PC-3 (cell line): Measurements from ENCODE around the gene ATMIN. TPM values are rescaled to one million over a fixed set of nuclear protein-coding genes. Genes with fewer than 3 reads are reported as not detected.

Source experiments
- ATAC-seq: fragments of 200-7000 bp; cut with Tn5 transposase; 2 replicates; pipeline ENCODE4 v1.9.1; 2020; ENCODE audit warnings: mild to moderate bottlenecking, moderate library complexity
- BruUV-seq: library from RNA; stranded (reverse); fragments of 400-500 nt; replicated peaks from 2 replicates; lab custom pipeline; 2021; lab: Mats Ljungman, UMichigan
- CTCF ChIA-PET: fragments of 300-600 bp; sonication (Branson Sonifier 250); formaldehyde crosslinking; loops from one replicate; lab custom pipeline; 2022; ENCODE audit warnings: antibody characterized with exemption; lab: Charles Lee
- POLR2A ChIA-PET: fragments of 300-600 bp; sonication (Branson Sonifier 250); formaldehyde crosslinking; loops from one replicate; lab custom pipeline; 2022; ENCODE audit warnings: antibody characterized with exemption; ENCODE audit not compliant: unreplicated experiment; lab: Charles Lee
- DNase-seq: peaks from one replicate; pipeline ENCODE4 v3.0.0-alpha.2; 2015
- H2AFZ ChIP-seq: fragments of 300-600 bp; sonication (generic); 2 replicates; pipeline ENCODE4 v1.6.0; 2016; ENCODE audit warnings: antibody characterized with exemption, low read length
- H3F3A ChIP-seq: fragments of 300-600 bp; sonication (generic); one replicate; pipeline ENCODE4 v1.6.0; 2017; ENCODE audit warnings: antibody characterized with exemption, low read length, control low read depth, mild to moderate bottlenecking; ENCODE audit not compliant: unreplicated experiment
- H3K27ac ChIP-seq: fragments of 300-600 bp; sonication (generic); 2 replicates; pipeline ENCODE4 v1.5.1; 2016; ENCODE audit warnings: mild to moderate bottlenecking, low read length
- H3K27me3 ChIP-seq: fragments of 300-600 bp; sonication (generic); 2 replicates; pipeline ENCODE4 v1.6.1; 2016; ENCODE audit warnings: low read length, mixed read lengths
- H3K36me3 ChIP-seq: fragments of 300-600 bp; sonication (generic); 2 replicates; pipeline ENCODE4 v1.6.1; 2016; ENCODE audit warnings: low read depth, mixed run types, low read length, mixed read lengths
- H3K4me1 ChIP-seq: fragments of 300-600 bp; sonication (generic); 2 replicates; pipeline ENCODE4 v1.5.1; 2016; ENCODE audit warnings: low read length; ENCODE audit not compliant: insufficient read depth
- H3K4me2 ChIP-seq: fragments of 300-600 bp; sonication (generic); 2 replicates; pipeline ENCODE4 v1.6.0; 2016; ENCODE audit warnings: low read length
- H3K4me3 ChIP-seq: fragments of 300-600 bp; sonication (generic); 2 replicates; pipeline ENCODE4 v1.5.1; 2016; ENCODE audit warnings: mild to moderate bottlenecking, low read length, mixed read lengths
- H3K79me2 ChIP-seq: fragments of 300-600 bp; sonication (generic); 2 replicates; pipeline ENCODE4 v1.6.1; 2017; ENCODE audit warnings: low read length, mixed read lengths
- H3K9ac ChIP-seq: fragments of 300-600 bp; sonication (generic); 2 replicates; pipeline ENCODE4 v1.6.0; 2016; ENCODE audit warnings: mild to moderate bottlenecking, low read length
- H3K9me2 ChIP-seq: fragments of 300-600 bp; sonication (generic); replicated peaks from 2 replicates; pipeline ENCODE4 v1.6.1; 2016; ENCODE audit warnings: mixed run types, low read length, mixed read lengths
- H3K9me3 ChIP-seq: fragments of 300-600 bp; sonication (generic); 2 replicates; pipeline ENCODE4 v1.6.1; 2016; ENCODE audit warnings: low read length, mixed read lengths
- H4K20me1 ChIP-seq: fragments of 300-600 bp; sonication (generic); 2 replicates; pipeline ENCODE4 v1.6.1; 2016; ENCODE audit warnings: low read length, mixed read lengths
- CTCF ChIP-seq: fragments of 300-600 bp; sonication (generic); conservative IDR thresholded peaks from 2 replicates; pipeline ENCODE4 v1.5.1; 2017; ENCODE audit warnings: antibody characterized with exemption, low read depth, mild to moderate bottlenecking, low read length
- EZH2 ChIP-seq: fragments of 300-600 bp; sonication (generic); IDR thresholded peaks from one replicate; pipeline ENCODE4 v1.6.1; 2017; ENCODE audit warnings: antibody characterized with exemption, mild to moderate bottlenecking, low read length; ENCODE audit not compliant: unreplicated experiment
- EZH2phosphoT487 ChIP-seq: fragments of 300-600 bp; sonication (generic); IDR thresholded peaks from 2 replicates; pipeline ENCODE4 v1.6.1; 2018; ENCODE audit warnings: mild to moderate bottlenecking, antibody characterized with exemption, low read length, borderline replicate concordance
- intact Hi-C: fragments of 100-400 bp; cut with micrococcal nuclease; formaldehyde crosslinking; loops from 2 replicates; pipeline ENCODE4 v1.9.0; 2023
- total RNA-seq: library from RNA; depleted of rRNA; stranded (reverse); fragments of >200 nt; gene quantifications from 2 replicates; pipeline ENCODE4 v1.2.3, GENCODE V29; 2014

The ATMIN gene
- total RNA-seq, 1 experiment from 2014 or later: 35.4 TPM

- H3K79me2 ChIP-seq: no peaks in the 10 kb centered on the region
- no peaks in the 10 kb centered on the region for H3K36me3 ChIP-seq
- H2AFZ ChIP-seq: no peak overlapping the region
- ChIA-PET POLR2A (no interaction called here), CTCF (interaction anchor here (0.8 kb wide), 1 partner anchor 36 kb away, joined by 3 read pairs; the partner anchor contains the start of gene ATMIN)
- no peaks in the 10 kb centered on the region for H4K20me1 ChIP-seq
- no peaks in the 10 kb centered on the region for H3K9me3 ChIP-seq
- H3K9ac ChIP-seq: no peak overlapping the region
- peak overlapping the region; percentile 31 for H3K27ac ChIP-seq
- no peak for TF ChIP-seq EZH2
- TF ChIP-seq CTCF: no peak
- no peak for TF ChIP-seq EZH2phosphoT487
- H3K4me3 ChIP-seq: no peak overlapping the region
- peaks cover 18% of the 10 kb centered on the region for H3K4me1 ChIP-seq
- H3K27me3 ChIP-seq: no peaks in the 10 kb centered on the region
- no peaks in the 10 kb centered on the region for H3F3A ChIP-seq
- peak overlapping the region; percentile 29; the same call in 1 of the 2 replicates for H3K4me2 ChIP-seq
- no peaks in the 10 kb centered on the region for H3K9me2 ChIP-seq
- peak; percentile 74 for ATAC-seq
- intact Hi-C loops: no loop called here
- DNase-seq: peak; percentile 75
- BruUV-seq: no TSS peak
These were observed 36.2 kb downstream of the ATMIN start for GRCh38 chr16:81071805-81072204.

GRCh38 chr16:81073560-81074330 is 38.1 kb downstream of the ATMIN start:
- TF ChIP-seq EZH2: no peak
- no peak for TF ChIP-seq EZH2phosphoT487
- TF ChIP-seq CTCF: no peak
- Histone ChIP-seq H3K4me3 (no peak overlapping the region), H3K79me2 (no peaks in the 10 kb centered on the region), H4K20me1 (no peaks in the 10 kb centered on the region), H2AFZ (no peak overlapping the region), H3K9me3 (no peaks in the 10 kb centered on the region), H3K4me1 (peaks cover 18% of the 10 kb centered on the region), H3K27ac (no peak overlapping the region), H3K9ac (no peak overlapping the region), H3K9me2 (no peaks in the 10 kb centered on the region), H3F3A (no peaks in the 10 kb centered on the region), H3K36me3 (no peaks in the 10 kb centered on the region), H3K4me2 (no peak overlapping the region), H3K27me3 (no peaks in the 10 kb centered on the region)
- ATAC-seq (no peak), DNase-seq (no peak)
- BruUV-seq: no TSS peak
- POLR2A ChIA-PET: interaction anchor here (0.7 kb wide), 1 partner anchor 193 kb away, joined by 3 read pairs; no protein-coding TSS in a partner anchor
- CTCF ChIA-PET: no interaction called here
- intact Hi-C loops: no loop called here

GRCh38 chr16:81076566-81077075 is 41.0 kb downstream of the ATMIN start:
- no TSS peak for BruUV-seq
- Histone ChIP-seq H3K9me3 (no peaks in the 10 kb centered on the region), H3K36me3 (no peaks in the 10 kb centered on the region), H3K9me2 (no peaks in the 10 kb centered on the region), H3K27ac (peak overlapping the region; percentile 41), H3F3A (no peaks in the 10 kb centered on the region), H3K9ac (peak overlapping the region; percentile 78), H4K20me1 (no peaks in the 10 kb centered on the region), H3K4me2 (peak overlapping the region; percentile 83), H3K27me3 (no peaks in the 10 kb centered on the region), H3K4me1 (peaks cover 12% of the 10 kb centered on the region), H3K4me3 (peak overlapping the region; percentile 77), H3K79me2 (no peaks in the 10 kb centered on the region), H2AFZ (peak overlapping the region; percentile 93)
- no peak for TF ChIP-seq EZH2phosphoT487
- no peak for TF ChIP-seq EZH2
- no peak for TF ChIP-seq CTCF
- POLR2A ChIA-PET: no interaction called here
- DNase-seq (peak; percentile 73), ATAC-seq (peak; percentile 81)
- CTCF ChIA-PET: interaction anchor here (1.0 kb wide), 1 partner anchor 41 kb away, joined by 3 read pairs; the partner anchor contains the start of gene ATMIN
- intact Hi-C loops: loop anchor here (2.0 to 5.0 kb wide), 3 partner anchors 18 to 72 kb away; partner anchors contain the start of gene ATMIN
